Gastrocnemius medialis (tissue), 4 donors: Measurements from ENCODE around the gene GPI. TPM values are rescaled to one million over a fixed set of nuclear protein-coding genes. Genes with fewer than 3 reads are reported as not detected.

Source experiments
- ATAC-seq, 2 donors: fragments of 150-250 bp; one replicate each; pipeline ENCODE4 v1.9.1; 2016
- DNase-seq, 2 donors: peaks; one replicate each; pipeline ENCODE4 v3.0.0-alpha.2; 2019
- H3K27ac ChIP-seq, 4 donors: fragments of 200-600 bp; sonication (generic); 1 replicate in 1 of 4; 2 replicates in 3 of 4; pipeline ENCODE4 v1.5.1; 2016 to 2018; ENCODE audit warnings: mild to moderate bottlenecking in 2 of 4, moderate library complexity in 1 of 4
- H3K27me3 ChIP-seq, 3 donors: fragments of 200-600 bp; sonication (generic) in 2 of 3; 1 replicate in 1 of 3; 2 replicates in 2 of 3; pipeline versions ENCODE4 v1.5.1 to v1.6.0; 2016 to 2019; ENCODE audit warnings: mild to moderate bottlenecking in 1 of 3, moderate library complexity in 1 of 3
- H3K36me3 ChIP-seq, 2 donors: fragments of 200-600 bp; sonication (generic) in 1 of 2; one replicate each; pipeline ENCODE4 v1.5.1; 2017 to 2018
- H3K4me1 ChIP-seq, 2 donors: fragments of 200-600 bp; sonication (generic) in 1 of 2; one replicate each; pipeline ENCODE4 v1.5.1; 2016 to 2017; ENCODE audit warnings: mild to moderate bottlenecking in 2 of 2
- H3K4me3 ChIP-seq, 4 donors: fragments of 200-600 bp; sonication (generic) in 3 of 4; 1 replicate in 1 of 4; 2 replicates in 3 of 4; pipeline ENCODE4 v1.5.1; 2016 to 2019; ENCODE audit warnings: mild to moderate bottlenecking in 2 of 4
- H3K9me3 ChIP-seq, 3 donors: fragments of 200-600 bp; sonication (generic) in 2 of 3; 1 replicate in 1 of 3; 2 replicates in 2 of 3; pipeline ENCODE4 v1.5.1; 2016 to 2019
- CTCF ChIP-seq, 5 experiments: fragments of 450-650 bp in 3 of 5; fragments of 200-600 bp in 2 of 5; sonication (generic) in 2 of 5; IDR thresholded peaks in 4 of 5; conservative IDR thresholded peaks in 1 of 5; 1 replicate in 4 of 5; 2 replicates in 1 of 5; pipeline ENCODE4 v1.5.1; 2016 to 2019; ENCODE audit warnings: antibody characterized with exemption in 5 of 5, mild to moderate bottlenecking in 3 of 5, moderate library complexity in 3 of 5
- POLR2A ChIP-seq, 2 donors: fragments of 450-650 bp; IDR thresholded peaks; one replicate each; pipeline ENCODE4 v1.6.1; 2017; ENCODE audit warnings: antibody characterized with exemption in 2 of 2, mild to moderate bottlenecking in 2 of 2, moderate library complexity in 2 of 2
- in situ Hi-C, 4 donors: fragments of 200-750 bp; cut with MboI; loops; one replicate each; pipeline versions ENCODE4 v1.15.0 to v1.8.0; 2017; ENCODE audit warnings: low sequenced_read_pairs in 4 of 4
- intact Hi-C: fragments of 100-400 bp; cut with DNase I; formaldehyde crosslinking; loops from one replicate; pipeline ENCODE4 v1.15.1; 2023; ENCODE audit warnings: low total_unique reads
- total RNA-seq, 4 donors: library from RNA; depleted of rRNA; stranded (reverse); fragments of >200 nt; gene quantifications; one replicate each; pipeline versions ENCODE4 v1.1.0 to v1.2.3, GENCODE V29; 2016

The GPI gene
- 100 to 1,000 TPM in 3 of 4 donors, 10 to 100 TPM in 1; 83.2 to 231 (median 173) TPM for total RNA-seq

- in situ Hi-C loops: no loop called here
- no peaks in the 10 kb centered on the region for H3K27me3 ChIP-seq
- peak; percentile 69 for TF ChIP-seq POLR2A (IDR thresholded peaks at IDR 0.05)
- no peak for TF ChIP-seq CTCF (IDR thresholded peaks at IDR 0.05 in 4 of 5, conservative IDR thresholded peaks at IDR 0.05 in 1 of 5)
- DNase-seq (peak; percentile 37 to 59), ATAC-seq (peak; percentile 63 to 69)
- H3K9me3 ChIP-seq: no peaks in the 10 kb centered on the region
- intact Hi-C loops: no loop called here
- H3K36me3 ChIP-seq: peaks cover 0 to 27% of the 10 kb centered on the region in 2 donors
- peak within 1 kb of the TSS; percentile 84 to 99 (median 88) for H3K27ac ChIP-seq
- H3K4me1 ChIP-seq: peaks cover 39 to 43% of the 10 kb centered on the region in 2 donors
- peak within 1 kb of the TSS; percentile 58 to 96 (median 82) for H3K4me3 ChIP-seq
These were observed at the start of gene GPI for GRCh38 chr19:34364830-34365462. TSS of gene GPI (plus strand) at chr19:34365196. CDS start at chr19:34365267, 71 bp downstream.

- H3K9me3 ChIP-seq: no peaks in the 10 kb centered on the region
- peak overlapping the region; percentile 71 to 84 (median 80) for H3K27ac ChIP-seq
- H3K27me3 ChIP-seq: no peaks in the 10 kb centered on the region
- intact Hi-C loops: loop anchor here (5.0 kb wide), 1 partner anchor 54 kb away; no protein-coding TSS in a partner anchor
- DNase-seq (no peak), ATAC-seq (no peak)
- H3K4me1 ChIP-seq: peaks cover 68 to 80% of the 10 kb centered on the region in 2 donors
- TF ChIP-seq POLR2A (IDR thresholded peaks at IDR 0.05): no peak
- TF ChIP-seq CTCF (IDR thresholded peaks at IDR 0.05 in 4 of 5, conservative IDR thresholded peaks at IDR 0.05 in 1 of 5): no peak
- in situ Hi-C loops: loop anchor here in 1 of 4 donors (10.0 kb wide), 1 partner anchor 61 kb away; the partner anchor contains the start of gene GARRE1
- H3K4me3 ChIP-seq: no peak overlapping the region
- H3K36me3 ChIP-seq: peaks cover 0 to under 1% of the 10 kb centered on the region in 2 donors
These were observed 48.7 kb upstream of the GPI start for GRCh38 chr19:34316247-34316646.

- H3K4me3 ChIP-seq: no peak overlapping the region
- peak; percentile 37 to 49 for ATAC-seq
- H3K36me3 ChIP-seq: peaks cover 0 to 6% of the 10 kb centered on the region in 2 donors
- DNase-seq: no peak
- peaks cover 68 to 77% of the 10 kb centered on the region in 2 donors for H3K4me1 ChIP-seq
- no peaks in the 10 kb centered on the region for H3K9me3 ChIP-seq
- peak overlapping the region; percentile 71 to 84 (median 80) for H3K27ac ChIP-seq
- intact Hi-C loops: loop anchor here (5.0 kb wide), 1 partner anchor 55 kb away; no protein-coding TSS in a partner anchor
- H3K27me3 ChIP-seq: no peaks in the 10 kb centered on the region
- in situ Hi-C loops: loop anchor here in 1 of 4 donors (10.0 kb wide), 1 partner anchor 62 kb away; the partner anchor contains the start of gene GARRE1
- TF ChIP-seq CTCF (IDR thresholded peaks at IDR 0.05 in 4 of 5, conservative IDR thresholded peaks at IDR 0.05 in 1 of 5) (no peak), POLR2A (IDR thresholded peaks at IDR 0.05) (no peak)
These were observed 48.2 kb upstream of the GPI start for GRCh38 chr19:34316741-34317301.

- intact Hi-C loops (loop anchor here (5.0 kb wide), 1 partner anchor 55 kb away; no protein-coding TSS in a partner anchor), in situ Hi-C loops (loop anchor here in 1 of 4 donors (10.0 kb wide), 1 partner anchor 63 kb away; the partner anchor contains the start of gene GARRE1)
- Histone ChIP-seq H3K4me1 (peaks cover 68 to 77% of the 10 kb centered on the region in 2 donors), H3K27me3 (no peaks in the 10 kb centered on the region), H3K27ac (peak overlapping the region; percentile 71 to 84 (median 80)), H3K4me3 (no peak overlapping the region), H3K36me3 (peaks cover 0 to 12% of the 10 kb centered on the region in 2 donors), H3K9me3 (no peaks in the 10 kb centered on the region)
- DNase-seq (peak; percentile 31 to 46), ATAC-seq (peak; percentile 55 to 76)
- TF ChIP-seq CTCF (IDR thresholded peaks at IDR 0.05 in 4 of 5, conservative IDR thresholded peaks at IDR 0.05 in 1 of 5) (no peak), POLR2A (IDR thresholded peaks at IDR 0.05) (no peak)
These were observed 47.6 kb upstream of the GPI start for GRCh38 chr19:34317311-34317927.
